HEK293T (cell line): ENCODE measurements around the gene SNX32.

ENCODE experiments used
- CTCF ChIA-PET: fragments of 350-600 bp; formaldehyde crosslinking; extraction: SDS; loops from one replicate; lab custom pipeline; 2021; ENCODE audit warnings: antibody characterized with exemption, inconsistent platforms; lab: Yijun Ruan, JAX
- POLR2A ChIA-PET: fragments of 350-600 bp; formaldehyde crosslinking; extraction: SDS; loops from one replicate; lab custom pipeline; 2020; ENCODE audit warnings: antibody characterized with exemption, inconsistent platforms; lab: Yijun Ruan, JAX
- DNase-seq: peaks from one replicate; pipeline ENCODE4 v3.0.0; 2012; ENCODE audit warnings: mixed read lengths; ENCODE audit errors: extremely low spot score
- ARNT ChIP-seq: fragments of 450-650 bp; IDR thresholded peaks from 2 replicates; pipeline ENCODE4 v1.6.1; 2017; ENCODE audit warnings: mild to moderate bottlenecking
- BHLHE40 ChIP-seq: fragments of 450-650 bp; IDR thresholded peaks from 2 replicates; pipeline ENCODE4 v1.6.1; 2016; ENCODE audit warnings: mild to moderate bottlenecking, moderate library complexity, borderline replicate concordance
- CTBP1 ChIP-seq: fragments of 450-650 bp; IDR thresholded peaks from 2 replicates; pipeline ENCODE4 v1.6.1; 2016; ENCODE audit warnings: borderline replicate concordance
- ELF4 ChIP-seq: fragments of 450-650 bp; IDR thresholded peaks from 2 replicates; pipeline ENCODE4 v1.6.1; 2017; ENCODE audit warnings: antibody characterized with exemption
- FOXA1 ChIP-seq: fragments of 450-650 bp; IDR thresholded peaks from 2 replicates; pipeline ENCODE4 v1.6.1; 2016; ENCODE audit warnings: mild to moderate bottlenecking
- FOXK2 ChIP-seq: fragments of 450-650 bp; IDR thresholded peaks from 2 replicates; pipeline ENCODE4 v1.6.1; 2016; ENCODE audit warnings: mild to moderate bottlenecking
- FOXM1 ChIP-seq: fragments of 450-650 bp; IDR thresholded peaks from 2 replicates; pipeline ENCODE4 v1.6.1; 2017; ENCODE audit warnings: mild to moderate bottlenecking, borderline replicate concordance
- HDGF ChIP-seq: fragments of 450-650 bp; IDR thresholded peaks from 2 replicates; pipeline ENCODE4 v1.6.1; 2017; ENCODE audit warnings: antibody characterized with exemption, borderline replicate concordance
- L3MBTL2 ChIP-seq: fragments of 450-650 bp; conservative IDR thresholded peaks from 2 replicates; pipeline ENCODE4 v1.6.1; 2016; ENCODE audit warnings: mild to moderate bottlenecking
- LEF1 ChIP-seq: fragments of 450-650 bp; IDR thresholded peaks from 2 replicates; pipeline ENCODE4 v1.6.1; 2017; ENCODE audit warnings: mild to moderate bottlenecking, borderline replicate concordance
- NFRKB ChIP-seq: fragments of 450-650 bp; IDR thresholded peaks from 2 replicates; pipeline ENCODE4 v1.6.1; 2016; ENCODE audit warnings: mild to moderate bottlenecking, moderate library complexity
- SP1 ChIP-seq: fragments of 450-650 bp; IDR thresholded peaks from 2 replicates; pipeline ENCODE4 v1.6.1; 2017
- SUZ12 ChIP-seq: fragments of 450-650 bp; IDR thresholded peaks from 2 replicates; pipeline ENCODE4 v1.6.1; 2016; ENCODE audit warnings: mild to moderate bottlenecking
- TARDBP ChIP-seq: fragments of 450-650 bp; IDR thresholded peaks from 2 replicates; pipeline ENCODE4 v1.6.1; 2016
- ZNF384 ChIP-seq: fragments of 450-650 bp; IDR thresholded peaks from 2 replicates; pipeline ENCODE4 v1.6.1; 2016
- TF ChIP-seq, protein P1 (sequence below): fragments of 450-650 bp; IDR thresholded peaks from 2 replicates; pipeline ENCODE4 v1.6.1; 2016

Gene SNX32

DNA sequence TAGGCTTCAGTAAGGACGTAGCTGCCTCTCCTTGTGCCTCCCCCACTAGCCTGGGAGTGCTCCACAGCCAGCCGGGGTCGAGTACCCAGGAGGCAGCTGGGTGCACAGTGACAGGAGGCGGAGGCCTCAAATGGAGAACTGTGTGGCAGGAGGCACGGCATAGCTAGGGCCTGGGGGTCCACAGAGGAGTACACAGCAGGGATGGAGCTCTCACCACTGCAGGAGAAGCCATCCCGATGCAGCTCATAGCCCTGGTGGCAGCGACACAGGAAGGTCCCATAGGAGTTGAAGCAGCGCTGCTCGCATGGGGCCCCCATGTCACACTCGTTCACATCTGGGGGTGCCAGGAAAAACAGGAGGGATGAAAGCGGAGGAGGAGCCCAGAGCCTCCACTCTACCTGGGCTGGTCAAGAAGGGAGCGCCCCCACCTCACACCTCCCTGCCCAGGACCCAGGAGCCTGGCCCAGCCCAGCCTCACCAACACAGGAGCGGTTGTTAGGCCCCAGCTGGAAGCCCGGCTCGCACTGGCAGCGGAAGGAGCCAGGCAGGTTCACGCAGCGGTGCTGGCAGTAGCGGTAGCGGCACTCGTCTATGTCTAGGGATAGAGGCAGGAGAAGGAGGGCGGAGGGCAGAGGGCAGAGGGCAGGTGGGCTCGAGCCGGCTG is 36.0 kb downstream of the SNX32 start:
- TF ChIP-seq FOXK2 = no peak
- TF ChIP-seq LEF1 = no peak
- no peak for TF ChIP-seq FOXM1
- TF ChIP-seq SP1 = no peak
- TF ChIP-seq ELF4 = no peak
- no peak for TF ChIP-seq ZNF384
- no peak for TF ChIP-seq BHLHE40
- ChIA-PET CTCF (interaction anchor here (1.1 to 1.6 kb wide), 3 partner anchors 10 to 19 kb away, joined by 3 to 9 read pairs (median 4); partner anchors contain the start of genes FIBP and MUS81), POLR2A (interaction anchor here (1.0 to 17.2 kb wide), 5 partner anchors 10 to 158 kb away, joined by 3 to 289 read pairs (median 8); partner anchors contain the start of genes CCDC85B, CFL1, FIBP and KAT5)
- DNase-seq = no peak

DNA sequence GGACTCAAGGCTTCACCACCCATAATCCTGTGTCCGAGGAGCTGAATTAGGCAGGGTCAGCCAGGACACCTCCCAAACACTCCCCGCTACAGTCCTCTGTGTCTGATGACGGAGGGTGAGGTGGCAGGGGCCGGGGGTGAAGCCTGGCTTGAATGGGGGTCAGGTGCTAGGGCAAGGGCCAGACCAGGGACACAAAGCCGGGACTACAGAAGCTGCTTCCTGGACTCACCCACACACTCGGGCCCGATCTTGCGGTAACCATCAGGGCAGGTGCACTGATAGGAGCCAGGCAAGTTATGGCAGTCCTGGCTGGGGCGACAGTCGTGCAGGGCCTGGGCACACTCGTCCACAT is 36.5 kb downstream of the SNX32 start:
- POLR2A ChIA-PET = interaction anchor here (1.0 to 17.2 kb wide), 4 partner anchors 10 to 152 kb away, joined by 3 to 289 read pairs (median 50); partner anchors contain the start of genes CCDC85B, CFL1, FIBP and MUS81
- DNase-seq = no peak
- CTCF ChIA-PET = interaction anchor here (1.1 kb wide), 2 partner anchors 11 to 18 kb away, joined by 3 to 4 read pairs; partner anchors contain the start of genes FIBP and MUS81
- TF ChIP-seq HDGF = no peak
- no peak for TF ChIP-seq ARNT
- no peak for TF ChIP-seq LEF1
- no peak for TF ChIP-seq ZNF384
- no peak for TF ChIP-seq TARDBP
- TF ChIP-seq SP1 = no peak
- no peak for TF ChIP-seq FOXK2
- TF ChIP-seq SUZ12 = no peak
- TF ChIP-seq FOXM1 = no peak
- no peak for TF ChIP-seq FOXA1
- TF ChIP-seq BHLHE40 = no peak
- TF ChIP-seq ELF4 = no peak
- TF ChIP-seq, protein P1, sequence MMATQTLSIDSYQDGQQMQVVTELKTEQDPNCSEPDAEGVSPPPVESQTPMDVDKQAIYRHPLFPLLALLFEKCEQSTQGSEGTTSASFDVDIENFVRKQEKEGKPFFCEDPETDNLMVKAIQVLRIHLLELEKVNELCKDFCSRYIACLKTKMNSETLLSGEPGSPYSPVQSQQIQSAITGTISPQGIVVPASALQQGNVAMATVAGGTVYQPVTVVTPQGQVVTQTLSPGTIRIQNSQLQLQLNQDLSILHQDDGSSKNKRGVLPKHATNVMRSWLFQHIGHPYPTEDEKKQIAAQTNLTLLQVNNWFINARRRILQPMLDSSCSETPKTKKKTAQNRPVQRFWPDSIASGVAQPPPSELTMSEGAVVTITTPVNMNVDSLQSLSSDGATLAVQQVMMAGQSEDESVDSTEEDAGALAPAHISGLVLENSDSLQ = no peak

DNA sequence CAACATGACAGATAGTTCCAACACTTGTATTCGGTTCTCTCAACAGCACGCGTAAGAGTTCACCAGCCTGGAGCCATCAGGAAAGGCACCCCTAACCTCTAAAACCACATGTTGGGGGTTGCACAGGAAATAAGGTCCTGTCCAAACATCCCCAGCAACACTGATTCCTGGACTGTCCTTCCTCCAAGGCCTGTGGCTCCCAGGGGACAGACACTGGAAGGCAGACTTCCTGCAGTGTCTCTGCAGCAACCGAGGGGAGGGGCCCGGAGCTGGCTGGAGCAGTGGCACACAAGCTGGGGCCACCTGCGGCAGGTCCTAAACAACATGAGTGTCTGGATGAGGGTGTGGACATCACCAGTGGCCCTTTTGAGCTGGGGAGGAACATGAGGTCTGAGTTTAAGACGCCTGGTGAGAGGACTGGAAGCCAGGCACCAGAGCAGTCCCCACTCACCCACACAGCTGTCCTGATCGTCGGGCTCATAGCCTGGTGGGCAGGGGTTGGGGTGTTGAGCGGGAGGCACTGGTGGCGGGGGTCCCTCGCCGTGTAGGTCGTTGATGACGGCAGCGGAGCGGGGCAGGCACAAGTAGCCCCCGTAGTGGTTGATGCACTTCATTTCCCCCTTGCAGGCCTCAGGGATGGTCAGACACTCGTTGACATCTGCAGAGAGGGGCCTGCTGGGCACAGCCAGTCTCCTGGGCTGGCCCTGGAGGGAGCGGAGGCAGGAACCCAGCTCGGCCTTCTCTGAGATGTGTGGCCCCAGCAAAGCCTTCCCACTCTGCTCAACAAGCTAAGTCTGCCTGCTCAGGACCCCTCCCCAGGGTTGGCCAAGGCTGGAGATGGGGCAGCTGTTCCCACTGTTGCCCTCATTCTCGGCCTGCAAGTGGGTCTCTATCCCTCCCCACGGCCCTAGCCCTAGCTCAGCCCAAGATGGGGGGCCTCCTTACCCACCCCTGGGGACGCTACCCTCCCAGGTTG is 37.2 kb downstream of the SNX32 start:
- TF ChIP-seq TARDBP (no peak), SUZ12 (no peak), L3MBTL2 (no peak), ELF4 (no peak), NFRKB (no peak), LEF1 (no peak), SP1 (no peak), ZNF384 (no peak), BHLHE40 (no peak), FOXK2 (no peak), FOXM1 (no peak), CTBP1 (no peak), ARNT (no peak), FOXA1 (no peak), HDGF (no peak)
- TF ChIP-seq, protein P1 = no peak
- CTCF ChIA-PET = interaction anchor here (1.2 to 1.8 kb wide), 3 partner anchors 11 to 18 kb away, joined by 5 to 11 read pairs (median 5); partner anchors contain the start of gene FIBP
- no peak for DNase-seq
- POLR2A ChIA-PET = interaction anchor here (5.3 to 17.2 kb wide), 2 partner anchors 11 to 18 kb away, joined by 97 to 289 read pairs; partner anchors contain the start of genes CCDC85B, CFL1, FIBP and MUS81

DNA sequence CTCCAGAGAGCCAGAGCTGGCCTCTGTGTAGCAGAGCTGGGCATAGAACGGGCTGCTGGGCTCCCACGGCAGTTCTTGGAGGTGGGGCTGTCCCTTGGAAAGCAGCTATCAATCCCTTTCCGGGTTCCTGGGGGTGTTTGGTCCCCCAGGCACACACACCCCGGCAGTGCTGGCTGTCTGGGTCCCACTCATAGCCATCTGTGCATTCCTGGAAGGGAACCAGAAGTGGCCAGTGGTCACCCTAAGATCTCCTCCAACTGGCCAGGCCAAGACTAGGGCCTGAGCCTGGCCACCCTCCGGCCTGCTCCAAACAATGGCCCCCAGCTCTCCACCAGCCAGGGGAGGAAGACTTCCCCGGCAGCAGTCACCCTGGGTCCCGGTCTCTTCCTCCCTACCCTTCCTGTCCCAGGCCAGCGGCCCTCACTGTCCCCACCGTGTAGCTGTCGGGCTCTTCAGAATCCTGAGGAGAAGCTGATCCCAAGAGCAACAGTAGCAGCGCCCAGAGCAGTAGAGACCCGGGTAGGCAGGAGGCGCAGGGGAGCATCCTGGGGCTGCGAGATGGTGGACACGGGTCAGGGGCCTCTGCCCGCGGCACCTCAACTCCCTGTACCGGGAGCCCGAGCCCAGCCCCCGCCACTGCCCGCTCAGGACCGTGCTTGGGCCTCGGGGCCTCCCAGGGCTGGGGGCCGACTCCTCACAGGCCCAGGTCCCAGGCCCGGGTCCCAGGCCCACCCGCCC is 38.2 kb downstream of the SNX32 start:
- TF ChIP-seq, protein P1 = no peak
- TF ChIP-seq ELF4 (no peak), SUZ12 (no peak), FOXK2 (no peak), FOXM1 (no peak), BHLHE40 (no peak), LEF1 (no peak), NFRKB (no peak), HDGF (no peak), L3MBTL2 (no peak), ZNF384 (no peak), SP1 (no peak), ARNT (no peak), TARDBP (no peak), CTBP1 (no peak), FOXA1 (no peak)
- ChIA-PET CTCF (interaction anchor here (0.6 to 1.8 kb wide), 4 partner anchors 12 to 505 kb away, joined by 3 to 11 read pairs (median 5); partner anchors contain the start of gene FIBP), POLR2A (interaction anchor here (5.3 to 17.2 kb wide), 2 partner anchors 12 to 17 kb away, joined by 97 to 289 read pairs; partner anchors contain the start of genes CCDC85B, CFL1, FIBP and MUS81)
- DNase-seq = no peak
